HG03558 (cell line): ENCODE measurements around the gene URGCP.

ENCODE experiments used
- ATAC-seq: cut with Tn5 transposase; IDR thresholded peaks from one replicate; pipeline ENCODE4 v1.9.1; 2021; ENCODE audit warnings: moderate number of reproducible peaks; ENCODE audit not compliant: unreplicated experiment; ENCODE audit errors: extremely low read depth

The URGCP gene

GRCh38 chr7:43906331-43907010 is at the start of gene URGCP:
Gene URGCP (minus strand): TSS chr7:43906596. CDS start chr7:43906575, 21 bp downstream.
- peak; percentile 49 for ATAC-seq

DNA sequence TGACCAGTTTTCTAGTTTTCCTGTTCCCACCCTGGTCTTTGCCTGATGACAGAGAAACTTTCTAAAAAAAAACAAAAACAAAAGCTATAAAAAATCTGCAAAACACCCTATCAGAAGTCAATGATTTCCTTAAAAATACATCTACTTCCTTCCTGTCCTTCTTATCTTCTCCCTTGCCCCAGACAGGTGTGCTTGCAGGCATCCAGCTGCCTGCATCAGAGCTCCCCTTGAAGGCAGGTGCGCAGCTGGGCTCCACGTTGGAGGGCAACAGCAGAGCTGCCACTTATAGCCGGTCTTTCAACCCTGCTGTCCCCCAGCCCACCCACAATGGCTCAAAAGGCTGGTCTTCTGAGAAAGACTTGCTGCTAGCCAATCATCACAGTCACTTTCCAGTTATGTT is 49.6 kb upstream of the URGCP start:
- ATAC-seq, result no peak

DNA sequence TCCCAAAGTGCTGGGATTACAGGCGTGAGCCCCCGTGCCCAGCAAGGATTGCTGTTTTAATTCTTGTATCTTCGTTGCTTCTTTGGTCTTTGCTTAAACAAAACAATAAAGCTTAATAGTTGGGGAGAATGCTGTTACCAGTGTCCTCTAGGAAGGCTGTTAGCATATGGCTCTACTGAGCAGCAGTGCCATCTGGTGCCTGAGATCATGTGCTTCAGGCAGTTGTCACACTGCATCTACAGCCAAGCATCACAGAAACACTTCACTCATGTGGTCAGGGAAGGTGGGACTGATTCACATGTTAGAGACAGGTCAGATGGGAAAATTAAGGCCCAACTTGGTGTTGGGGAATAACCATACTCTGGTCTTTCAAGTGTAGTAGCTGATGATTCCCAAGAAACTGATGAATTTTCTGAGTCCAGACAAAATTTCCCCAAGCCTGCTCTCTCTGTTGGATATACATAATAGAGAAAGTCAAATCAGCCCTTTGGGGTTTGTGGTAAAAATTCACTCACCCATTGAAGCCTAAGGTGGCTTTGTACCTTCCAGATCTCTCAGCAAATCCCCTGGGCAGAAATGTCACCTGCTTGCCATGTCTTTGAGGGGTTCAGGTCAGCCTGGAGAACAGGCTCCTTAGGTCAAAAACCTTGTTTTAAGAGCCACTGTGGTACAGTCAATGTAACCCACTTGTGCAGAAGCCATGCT is 48.3 kb upstream of the URGCP start:
- no peak for ATAC-seq

GRCh38 chr7:43953071-43953470 is 46.7 kb upstream of the URGCP start:
- no peak for ATAC-seq

DNA sequence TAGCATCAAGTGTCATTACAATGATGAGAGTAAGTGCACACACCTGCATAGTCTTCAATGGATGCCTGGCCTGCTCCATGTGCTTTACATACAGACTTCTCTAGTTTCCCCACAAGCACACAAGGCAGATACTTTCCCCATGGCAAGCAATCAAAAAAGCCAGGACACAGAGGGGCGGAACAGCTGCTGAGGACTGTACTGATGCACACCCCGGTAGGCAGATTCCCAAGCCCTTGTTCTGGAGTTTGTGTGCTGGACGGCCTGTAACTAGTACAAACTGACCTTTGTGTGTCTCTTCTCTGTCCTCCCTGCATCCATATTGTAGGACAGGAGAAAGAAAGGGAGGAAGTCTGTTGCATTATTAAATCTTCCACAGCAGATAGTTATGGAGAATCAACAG is 45.6 kb upstream of the URGCP start:
- no peak for ATAC-seq

GRCh38 chr7:43944286-43944685 is 37.9 kb upstream of the URGCP start:
- no peak for ATAC-seq

DNA sequence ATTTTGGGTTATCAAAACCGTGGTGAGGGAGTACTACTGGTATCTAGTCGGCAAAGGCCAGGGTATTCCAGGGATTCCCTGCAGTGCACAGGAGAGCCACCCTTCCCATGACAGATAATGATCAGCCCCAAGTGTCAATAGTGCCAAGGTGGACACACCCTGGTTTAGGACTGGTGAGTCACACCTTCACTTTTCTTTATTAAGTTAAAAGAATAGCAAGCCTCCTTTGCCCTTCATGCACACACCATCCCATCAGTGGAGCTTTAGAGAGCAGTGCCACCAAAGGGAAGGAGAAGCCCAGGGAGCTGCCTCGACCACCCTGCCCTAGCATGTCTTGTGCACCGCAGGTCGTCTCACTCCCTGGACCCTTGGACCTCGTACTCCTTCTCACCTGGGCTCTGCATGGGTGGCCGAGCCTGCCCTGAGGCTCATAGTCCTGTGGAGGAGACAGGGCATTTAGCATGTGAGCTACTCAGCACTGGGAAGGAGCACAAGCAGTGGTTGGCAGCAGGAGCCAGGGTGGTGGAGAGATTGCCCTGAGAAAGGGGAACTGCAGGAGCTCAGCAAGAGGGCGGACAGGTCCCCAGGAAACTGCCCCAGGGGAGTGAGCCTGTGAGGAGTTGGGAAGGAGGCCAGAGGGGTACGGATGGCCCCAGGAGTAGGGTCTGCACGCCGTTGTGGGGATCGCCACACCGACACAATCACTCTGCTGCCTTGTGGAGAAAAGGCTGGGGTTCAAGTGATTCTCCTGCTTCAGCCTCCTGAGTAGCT is 37.2 kb upstream of the URGCP start:
- no peak for ATAC-seq

- ATAC-seq, result no peak
Measured at GRCh38 chr7:43942997-43943396, 36.6 kb upstream of the URGCP start.

DNA sequence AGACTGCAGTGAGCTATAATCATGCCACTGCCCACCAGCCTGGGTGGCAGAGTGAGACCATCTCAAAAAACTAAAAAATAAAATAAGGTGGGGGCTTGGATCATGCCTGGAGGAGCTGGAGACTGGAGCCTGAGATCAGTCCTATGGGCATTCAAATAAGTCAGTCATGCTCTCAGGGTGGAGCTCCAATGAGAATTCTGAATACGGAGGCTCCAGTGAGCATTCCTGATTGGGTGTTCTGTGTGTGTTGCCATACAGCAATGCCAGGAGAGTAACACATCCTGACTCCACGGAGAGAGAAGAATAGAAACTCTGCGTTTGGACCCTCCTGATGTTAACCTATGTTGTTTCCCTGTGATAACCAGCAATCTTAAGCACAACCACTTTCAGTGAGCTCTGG is 35.9 kb upstream of the URGCP start:
- no peak for ATAC-seq

DNA sequence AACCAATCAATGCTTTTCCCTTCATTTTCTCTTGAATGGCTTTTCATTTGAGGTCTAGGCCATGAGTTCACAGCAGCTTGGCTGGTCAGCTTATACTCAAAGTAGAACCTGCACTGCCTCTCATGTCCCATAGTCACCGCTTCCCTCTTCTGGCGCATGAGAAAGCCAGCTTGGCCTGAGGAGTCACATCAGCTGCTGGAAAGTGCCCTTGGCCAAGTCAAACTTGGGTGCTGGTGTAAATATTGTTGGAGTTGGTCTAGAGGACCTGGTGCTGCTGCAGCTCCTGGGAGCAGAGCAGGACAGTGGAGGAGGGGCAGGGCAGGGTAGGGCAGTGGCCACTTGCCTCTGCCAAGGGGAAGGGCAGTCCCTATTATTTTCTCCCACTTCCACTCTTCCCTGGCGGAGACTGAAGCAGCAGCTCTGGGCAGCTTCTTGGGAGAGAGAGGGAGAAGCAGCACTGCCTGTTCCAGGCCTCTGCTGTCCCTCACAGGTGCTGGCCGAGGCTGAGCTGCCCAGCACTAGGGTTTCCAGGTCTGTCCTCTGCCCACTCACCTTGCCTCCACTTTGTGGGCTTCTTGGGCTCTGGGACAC is 32.6 kb upstream of the URGCP start:
- no peak for ATAC-seq

DNA sequence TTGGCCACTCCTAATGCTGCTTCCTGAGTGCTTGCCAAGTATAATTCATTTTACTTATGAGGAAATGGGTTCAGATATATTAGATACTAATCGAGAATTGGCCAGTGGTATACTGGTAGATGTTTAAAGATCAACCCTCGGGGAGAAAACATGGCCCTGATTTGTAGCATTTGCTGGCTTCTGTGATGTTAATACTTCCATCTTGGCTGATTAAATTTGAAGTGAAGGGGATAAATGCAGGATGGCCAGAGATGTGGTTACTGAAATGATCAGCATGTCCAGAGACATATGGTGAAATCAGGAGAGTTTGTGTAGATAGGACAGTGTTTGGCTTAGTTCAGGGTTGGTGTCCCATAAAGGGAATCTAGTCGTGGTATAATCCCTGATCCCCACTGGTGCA is 31.0 kb upstream of the URGCP start:
- no peak for ATAC-seq

DNA sequence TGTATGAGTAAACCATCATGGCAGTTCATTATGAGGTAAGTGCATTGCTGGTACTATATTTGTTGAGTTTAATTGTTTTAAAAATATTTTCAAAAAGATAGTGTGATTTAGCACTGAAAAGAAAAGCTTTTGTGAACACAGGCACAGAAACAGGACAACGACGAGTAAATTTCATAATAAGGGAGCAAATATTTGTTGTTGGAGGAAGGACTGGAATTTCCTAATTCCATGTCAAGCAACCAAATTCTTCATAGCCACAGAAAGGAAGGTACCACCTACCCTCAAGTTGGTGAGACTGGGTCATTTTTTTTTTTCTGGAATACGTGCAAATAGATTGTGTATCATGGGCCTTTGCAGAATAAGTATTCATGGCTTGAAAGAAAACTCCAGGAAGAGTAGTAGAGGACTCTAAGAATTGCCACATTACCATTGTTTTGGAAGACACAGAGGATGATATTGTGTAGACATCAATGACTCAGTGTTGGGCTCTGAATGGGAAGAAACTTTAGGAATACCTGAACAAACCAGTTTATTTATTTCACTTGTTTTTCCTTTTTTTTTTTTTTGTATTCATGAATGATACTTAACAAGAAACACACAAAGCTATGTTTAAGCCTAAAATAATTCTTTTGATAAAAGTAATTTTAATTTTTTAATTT is 27.6 kb upstream of the URGCP start:
- no peak for ATAC-seq

- ATAC-seq, result no peak
Measured at GRCh38 chr7:43931346-43931745, 24.9 kb upstream of the URGCP start.

DNA sequence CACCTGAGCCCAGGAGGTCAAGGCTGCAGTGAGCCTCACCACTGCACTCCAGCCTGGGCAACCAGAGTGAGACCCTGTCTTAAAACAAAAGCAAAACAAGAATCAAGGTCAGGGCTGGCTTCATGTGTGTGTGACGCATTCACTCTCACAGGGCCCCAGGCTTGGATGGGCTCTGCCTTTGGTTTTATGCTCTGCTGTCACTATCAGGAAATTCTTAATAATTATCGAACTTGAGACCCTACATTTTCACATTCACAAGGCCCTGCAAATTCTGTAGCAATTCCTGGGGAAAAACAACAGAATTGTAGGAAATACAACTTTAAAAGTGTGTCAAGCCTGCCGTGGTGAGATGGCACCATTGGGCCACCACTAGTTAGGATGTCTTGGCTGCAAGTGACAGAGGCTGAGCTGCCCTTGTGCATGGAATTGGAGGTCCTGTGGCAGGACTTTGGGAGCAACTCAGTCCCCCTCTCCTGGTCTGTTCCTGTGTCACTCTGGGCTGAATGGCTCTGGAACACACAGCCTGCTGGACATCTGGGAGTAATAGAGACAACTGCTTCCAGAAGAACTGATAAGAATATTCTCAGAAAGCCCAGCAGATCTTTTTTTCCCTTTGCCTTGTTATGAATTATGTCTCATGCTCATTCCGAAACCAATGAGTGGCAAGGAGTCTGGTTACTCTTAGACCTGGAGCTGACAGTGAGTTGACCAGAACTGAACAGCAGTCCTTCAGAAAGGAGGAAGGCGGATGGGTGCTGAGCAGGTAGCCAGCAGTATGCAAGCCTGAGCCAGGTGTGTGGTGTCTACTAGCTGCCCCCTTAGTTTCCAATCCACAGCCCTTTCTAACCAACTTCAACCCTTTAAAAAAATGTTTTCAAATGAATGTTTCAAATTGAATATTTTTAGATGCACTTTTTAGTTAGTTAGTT is 23.4 kb upstream of the URGCP start:
- no peak for ATAC-seq

DNA sequence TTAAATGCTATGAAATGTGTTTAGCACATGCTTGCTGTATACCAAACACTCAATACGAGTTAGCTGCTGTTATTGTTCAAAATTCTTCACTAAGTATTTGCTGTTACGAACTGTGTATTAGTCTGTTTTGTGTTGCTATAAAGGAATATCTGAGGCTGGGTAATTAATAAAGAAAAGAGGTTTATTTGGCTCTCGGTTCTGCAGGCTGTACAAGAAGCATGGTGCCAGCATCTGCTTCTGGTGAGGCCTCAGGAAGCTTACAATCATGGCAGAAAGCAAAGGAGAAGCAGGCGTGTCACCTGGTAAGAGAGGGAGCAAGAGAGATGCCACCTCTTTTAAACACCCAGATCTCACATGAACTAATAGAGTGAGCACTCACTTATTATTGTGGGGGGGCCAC is 21.4 kb upstream of the URGCP start:
- ATAC-seq, result no peak

GRCh38 chr7:43926798-43927123 is 20.4 kb upstream of the URGCP start:
- ATAC-seq, result no peak

DNA sequence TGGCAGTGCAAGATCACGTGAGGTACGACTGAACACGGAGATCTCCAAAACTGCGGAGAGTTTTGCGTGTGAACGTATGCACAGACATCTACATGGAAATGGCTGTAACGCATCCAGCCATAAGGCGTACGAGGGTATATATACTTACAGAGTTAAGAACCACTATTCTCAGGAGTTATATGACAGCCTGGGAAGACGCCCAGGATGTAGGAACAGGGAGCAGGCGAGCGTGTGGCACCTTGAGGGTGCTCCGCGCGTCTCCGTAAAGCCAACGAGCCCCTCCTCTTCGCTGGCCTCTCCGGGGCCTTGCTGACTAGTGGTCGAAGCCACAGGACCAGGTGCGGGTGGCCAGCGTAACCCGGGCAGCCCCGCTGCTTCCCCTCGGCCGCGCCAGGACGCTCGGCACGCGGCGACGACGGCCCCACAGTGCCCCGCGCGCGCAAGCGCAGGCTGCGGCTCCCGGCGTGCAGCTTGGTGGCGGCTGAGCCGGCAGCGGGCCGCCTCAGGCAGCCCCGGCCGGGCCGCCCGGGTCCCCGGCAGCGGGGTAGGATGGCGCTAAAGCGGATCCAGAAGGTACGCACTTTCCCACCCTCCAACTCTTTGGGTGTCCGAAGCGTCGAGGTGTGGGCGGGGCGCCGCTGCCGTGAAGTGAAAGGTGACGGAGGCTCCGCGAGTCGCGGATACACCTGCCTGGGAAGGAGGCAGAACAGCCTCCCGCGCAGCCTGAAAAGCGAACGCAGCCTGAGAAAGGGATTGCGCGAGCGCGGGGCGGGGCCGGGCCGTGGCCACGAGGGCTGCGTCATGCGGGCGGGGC is 19.8 kb upstream of the URGCP start, which contains the start of gene UBE2D4:
Gene UBE2D4 (plus strand): TSS at position 453 of the 814 bp plus-strand sequence. CDS start 97 bp downstream, at position 550.
- peak; percentile 80 for ATAC-seq

GRCh38 chr7:43922726-43923125 is 16.3 kb upstream of the URGCP start:
- ATAC-seq, result no peak

DNA sequence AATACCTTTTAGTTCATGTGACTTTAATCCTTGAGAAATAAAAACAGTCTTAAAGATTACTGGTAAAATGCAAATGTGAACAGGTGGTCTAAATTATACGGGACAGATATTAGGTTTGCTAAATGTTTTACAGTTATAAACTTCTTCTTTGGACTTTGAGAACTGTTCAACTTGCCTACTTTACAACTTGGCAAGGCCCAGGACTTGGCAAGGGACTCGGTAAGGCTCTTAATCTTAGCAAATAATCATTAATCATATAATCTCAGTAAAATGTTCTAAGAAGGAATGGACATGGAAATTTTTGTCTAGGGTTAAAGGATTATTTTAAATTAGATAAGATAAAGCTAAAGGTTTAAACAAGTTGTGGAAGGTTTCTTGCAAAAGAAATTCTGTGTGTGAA is 15.0 kb upstream of the URGCP start:
- ATAC-seq, result no peak
